Limb (tissue), 2 donors: ENCODE data around the gene HNMT.
"Not testable (repeated sequence)": the region's sequence is repeated elsewhere in the genome, so short reads cannot be mapped to it uniquely, and the experiment has no call there.

ENCODE experiments used
- DNase-seq, 2 donors: peaks; one replicate each; pipeline ENCODE4 v3.0.0-alpha.2; 2016; ENCODE audit errors: extremely low spot score in 2 of 2

The HNMT gene

GRCh38 chr2:137945229-137945628 lies 19.0 kb upstream of the HNMT start:
- no peak for DNase-seq

- no peak for DNase-seq
Measured at GRCh38 chr2:137946227-137946626, 18.0 kb upstream of the HNMT start.

GRCh38 chr2:137947032-137947727 lies 17.1 kb upstream of the HNMT start:
- DNase-seq: no peak

- peak; percentile 36 to 76 for DNase-seq
Measured at GRCh38 chr2:137947728-137948336, 16.4 kb upstream of the HNMT start.

- DNase-seq: no peak
Measured at GRCh38 chr2:137948894-137949293, 15.4 kb upstream of the HNMT start.

GRCh38 chr2:137950238-137950637 lies 14.0 kb upstream of the HNMT start:
- DNase-seq: no peak

GRCh38 chr2:137951586-137951985 lies 12.7 kb upstream of the HNMT start:
- no peak for DNase-seq

GRCh38 chr2:137952586-137953129 lies 11.6 kb upstream of the HNMT start:
- DNase-seq: peak; percentile 32 to 38

- DNase-seq: no peak
Measured at GRCh38 chr2:137955536-137955935, 8.7 kb upstream of the HNMT start.

- no peak for DNase-seq
Measured at GRCh38 chr2:137957033-137957432, 7.2 kb upstream of the HNMT start.

- no peak for DNase-seq
Measured at GRCh38 chr2:137959166-137959565, 5.1 kb upstream of the HNMT start.

- DNase-seq: no peak
Measured at GRCh38 chr2:137960223-137960622, 4.0 kb upstream of the HNMT start.

- DNase-seq: no peak
Measured at GRCh38 chr2:137961602-137962001, 2.7 kb upstream of the HNMT start.

GRCh38 chr2:137963535-137964065 lies 673 bp upstream of the HNMT start:
- no peak for DNase-seq

GRCh38 chr2:137964859-137965459 lies 686 bp downstream of the HNMT start:
- DNase-seq: no peak

GRCh38 chr2:137966043-137966442 lies 1.8 kb downstream of the HNMT start:
- DNase-seq: no peak

GRCh38 chr2:137967042-137967441 lies 2.8 kb downstream of the HNMT start:
- DNase-seq: no peak

- DNase-seq: no peak
Measured at GRCh38 chr2:137968477-137969417, 4.5 kb downstream of the HNMT start.

- no peak for DNase-seq
Measured at GRCh38 chr2:137969418-137969765, 5.1 kb downstream of the HNMT start.

GRCh38 chr2:137969876-137970275 lies 5.6 kb downstream of the HNMT start:
- DNase-seq: no peak

GRCh38 chr2:137971259-137971658 lies 7.0 kb downstream of the HNMT start:
- not testable (repeated sequence) for DNase-seq
